Spleen (tissue), 7 donors: Measurements from ENCODE around the gene IFNE.

Experiments
- CTCF ChIP-seq, 11 experiments: fragments of 200-600 bp in 7 of 11; fragments of 450-650 bp in 4 of 11; sonication (generic) in 4 of 11; IDR thresholded peaks in 8 of 11; conservative IDR thresholded peaks in 3 of 11; 1 replicate in 7 of 11; 2 replicates in 4 of 11; pipeline versions ENCODE4 v1.4.0 to v1.8.0; 2016 to 2021; ENCODE audit warnings: antibody characterized with exemption in 11 of 11, inconsistent platforms in 4 of 11, mild to moderate bottlenecking in 1 of 11
- POLR2A ChIP-seq, 3 donors: fragments of 450-650 bp; IDR thresholded peaks; one replicate each; pipeline ENCODE4 v1.5.1; 2017; ENCODE audit warnings: antibody characterized with exemption in 3 of 3, mild to moderate bottlenecking in 1 of 3
- donor health status: DM: no; HTN: no; CAD: no; lungs with moderate emphysema.
- donor health status: DM: no; HTN: no; CAD: no.
- donor health status: DM: no; HTN: no; CAD: no.

DNA sequence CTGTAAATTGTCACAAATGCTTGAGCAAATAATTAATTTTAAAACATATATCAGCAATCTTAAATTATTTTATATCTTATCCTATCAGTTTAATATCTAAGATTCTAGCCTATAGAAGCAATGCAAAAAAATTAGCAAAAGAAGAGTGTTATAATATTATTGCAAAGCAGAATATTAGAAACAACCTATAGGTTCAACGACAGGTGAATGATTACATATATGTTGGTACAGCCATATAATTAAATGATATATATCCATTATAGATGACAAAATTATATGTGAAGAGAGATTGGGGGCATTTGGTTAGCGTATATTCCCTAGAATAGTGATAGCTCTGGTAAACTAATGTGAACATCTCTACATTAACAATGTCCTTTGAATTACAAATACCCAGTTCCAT, at the start of gene IFNE:
- TF ChIP-seq CTCF (IDR thresholded peaks at IDR 0.05 in 8 of 11, conservative IDR thresholded peaks at IDR 0.05 in 3 of 11) = no peak
- no peak for TF ChIP-seq POLR2A (IDR thresholded peaks at IDR 0.05)
